Endothelial cell of umbilical vein (primary cell): ENCODE data around the gene YAP1. TPM values are rescaled to one million over a fixed set of nuclear protein-coding genes. Genes with fewer than 3 reads are reported as not detected.

Source experiments
- BruUV-seq: library from RNA; stranded (reverse); fragments of 400-500 nt; replicated peaks from 2 replicates; lab custom pipeline; 2021; lab: Mats Ljungman, UMichigan
- CTCF ChIA-PET: fragments of 300-600, 350-600 bp; sonication (Branson Sonifier 250); formaldehyde crosslinking; loops from one replicate; lab custom pipeline; 2021; ENCODE audit warnings: antibody characterized with exemption, inconsistent platforms; lab: Charles Lee
- POLR2A ChIA-PET: fragments of 300-600, 350-600 bp; sonication (Branson Sonifier 250); formaldehyde crosslinking; loops from one replicate; lab custom pipeline; 2021; ENCODE audit warnings: antibody characterized with exemption, inconsistent platforms; lab: Charles Lee
- DNase-seq: peaks from one replicate; pipeline ENCODE4 v3.0.0-alpha.2; 2011; ENCODE audit warnings: low read depth, low spot score
- FAIRE-seq: peaks from 2 replicates; lab custom pipeline; 2011; peaks lifted over from hg19 to GRCh38; lab: Jason Lieb, UNC
- H2AFZ ChIP-seq: 2 replicates; pipeline ENCODE4 v1.6.0; 2012; ENCODE audit warnings: low read depth, low read length, control low read depth, inconsistent platforms
- H3K27ac ChIP-seq: 2 replicates; pipeline ENCODE4 v1.5.1; 2011; ENCODE audit warnings: low read depth, mild to moderate bottlenecking, control low read depth, low read length, moderate library complexity; ENCODE audit not compliant: insufficient read depth
- H3K27me3 ChIP-seq, 2 experiments: 2 replicates each; pipeline versions ENCODE4 v1.6.0 to v1.6.1; 2011; ENCODE audit warnings: low read length in 2 of 2, mixed read lengths in 1 of 2; ENCODE audit not compliant: control insufficient read depth in 2 of 2, insufficient read depth in 2 of 2
- H3K36me3 ChIP-seq, 2 experiments: 2 replicates in 1 of 2; 3 replicates in 1 of 2; pipeline ENCODE4 v1.5.1; 2011; ENCODE audit warnings: low read length in 2 of 2, mild to moderate bottlenecking in 1 of 2, moderate library complexity in 1 of 2; ENCODE audit not compliant: control insufficient read depth in 2 of 2, insufficient read depth in 2 of 2; ENCODE audit errors: extremely low read depth in 1 of 2
- H3K4me1 ChIP-seq: 3 replicates; pipeline ENCODE4 v1.5.1; 2011; ENCODE audit warnings: mild to moderate bottlenecking, low read length; ENCODE audit not compliant: control insufficient read depth, insufficient read depth; ENCODE audit errors: extremely low read depth
- H3K4me2 ChIP-seq: 2 replicates; pipeline ENCODE4 v1.6.1; 2011; ENCODE audit warnings: low read length, control low read depth, mixed read lengths; ENCODE audit not compliant: insufficient read depth
- H3K4me3 ChIP-seq, 3 experiments: fragments of 200-600 bp in 1 of 3; sonication (generic), shearing (Covaris generic) in 1 of 3; replicated peaks in 1 of 3; 2 replicates each; pipeline ENCODE4 v1.5.1; 2011 to 2016; ENCODE audit warnings: control low read depth in 3 of 3, low read length in 3 of 3, mild to moderate bottlenecking in 2 of 3, inconsistent platforms in 1 of 3, low read depth in 1 of 3, moderate library complexity in 1 of 3; ENCODE audit not compliant: insufficient read depth in 1 of 3
- H3K79me2 ChIP-seq: 2 replicates; pipeline ENCODE4 v1.6.0; 2012; ENCODE audit warnings: low read length, inconsistent platforms; ENCODE audit not compliant: control insufficient read depth, insufficient read depth
- H3K9ac ChIP-seq: replicated peaks from 2 replicates; pipeline ENCODE3; 2011; ENCODE audit warnings: low read length, control low read depth; ENCODE audit not compliant: insufficient read depth; ENCODE audit errors: extremely low read depth
- H3K9me1 ChIP-seq: replicated peaks from 3 replicates; pipeline ENCODE4 v1.6.0; 2011; ENCODE audit warnings: mild to moderate bottlenecking, low read length; ENCODE audit not compliant: control insufficient read depth, insufficient read depth; ENCODE audit errors: extremely low read depth
- H3K9me3 ChIP-seq: replicated peaks from 2 replicates; pipeline ENCODE4 v1.5.1; 2012; ENCODE audit warnings: low read length, inconsistent platforms; ENCODE audit not compliant: control insufficient read depth, insufficient read depth
- H4K20me1 ChIP-seq: replicated peaks from 2 replicates; pipeline ENCODE3; 2011; ENCODE audit warnings: mild to moderate bottlenecking, low read length; ENCODE audit not compliant: control insufficient read depth, insufficient read depth; ENCODE audit errors: extremely low read depth
- EZH2 ChIP-seq: IDR thresholded peaks from 2 replicates; pipeline ENCODE4 v1.6.1; 2012; ENCODE audit warnings: borderline replicate concordance, low read depth, mild to moderate bottlenecking, moderate library complexity, low read length, inconsistent platforms; ENCODE audit not compliant: severe bottlenecking
- FOS ChIP-seq: IDR thresholded peaks from 2 replicates; pipeline ENCODE4 v1.6.1; 2011; ENCODE audit warnings: mild to moderate bottlenecking, low read length, moderate library complexity, borderline replicate concordance; ENCODE audit not compliant: insufficient read depth
- GATA2 ChIP-seq: IDR thresholded peaks from 2 replicates; pipeline ENCODE4 v1.7.0; 2011; ENCODE audit warnings: low read depth, mild to moderate bottlenecking, moderate library complexity, mixed read lengths, low read length; ENCODE audit not compliant: insufficient read length, insufficient read depth
- JUN ChIP-seq: IDR thresholded peaks from 2 replicates; pipeline ENCODE4 v1.6.1; 2011; ENCODE audit warnings: borderline replicate concordance, low read depth; ENCODE audit not compliant: insufficient read length, insufficient read depth
- MYC ChIP-seq: IDR thresholded peaks from one replicate; pipeline ENCODE4 v1.6.1; 2011; ENCODE audit warnings: mild to moderate bottlenecking, low read depth, low read length
- POLR2A ChIP-seq: IDR thresholded peaks from 2 replicates; pipeline ENCODE4 v1.6.1; 2012; ENCODE audit warnings: low read depth, mild to moderate bottlenecking, control low read depth, low read length
- POLR2AphosphoS5 ChIP-seq: IDR thresholded peaks from 2 replicates; pipeline ENCODE4 v1.6.1; 2012; ENCODE audit warnings: low read depth, mild to moderate bottlenecking, control low read depth, low read length, moderate library complexity; ENCODE audit not compliant: insufficient read depth
- dilution Hi-C: fragments of 300-500 bp; cut with MboI; formaldehyde crosslinking; loops from one replicate; pipeline ENCODE4 v1.15.0; 2019; ENCODE audit warnings: low sequenced_read_pairs; ENCODE audit not compliant: extremely low pct_ligation_motif_present
- intact Hi-C: fragments of 100-400 bp; cut with micrococcal nuclease; formaldehyde crosslinking; loops from one replicate; pipeline ENCODE4 v1.10.0; 2022
- polyA plus RNA-seq, 4 experiments: library from polyadenylated mRNA; depleted of rRNA in 3 of 4; stranded (reverse) in 3 of 4; unstranded in 1 of 4; fragments of >200 nt; gene quantifications; 2 replicates each; pipeline versions ENCODE4 v1.2.1 to v1.2.3, GENCODE V29; 2011 to 2012; ENCODE audit warnings: missing spikeins in 1 of 4
- total RNA-seq: library from RNA; stranded (reverse); gene quantifications from 2 replicates; pipeline ENCODE4 v1.2.3, GENCODE V29; 2021
- TF ChIP-seq, protein P1 (sequence below), 2 donors: IDR thresholded peaks; 1 replicate in 1 of 2; 2 replicates in 1 of 2; pipeline ENCODE4 v1.5.1; 2011; ENCODE audit warnings: low read length in 2 of 2, mild to moderate bottlenecking in 2 of 2, moderate library complexity in 2 of 2, control low read depth in 1 of 2, inconsistent platforms in 1 of 2, low read depth in 1 of 2; ENCODE audit not compliant: insufficient read depth in 1 of 2; ENCODE audit errors: extremely low read depth in 1 of 2
- TF ChIP-seq, protein P2 (sequence below): IDR thresholded peaks from 2 replicates; pipeline ENCODE4 v1.6.1; 2011; ENCODE audit not compliant: insufficient read depth, insufficient read length

The YAP1 gene
- total and polyA plus RNA-seq, 2 donors (not counting 3 experiments of a cell fraction or from before 2014, with no cell fraction given), result 32.6 to 48.9 TPM

DNA sequence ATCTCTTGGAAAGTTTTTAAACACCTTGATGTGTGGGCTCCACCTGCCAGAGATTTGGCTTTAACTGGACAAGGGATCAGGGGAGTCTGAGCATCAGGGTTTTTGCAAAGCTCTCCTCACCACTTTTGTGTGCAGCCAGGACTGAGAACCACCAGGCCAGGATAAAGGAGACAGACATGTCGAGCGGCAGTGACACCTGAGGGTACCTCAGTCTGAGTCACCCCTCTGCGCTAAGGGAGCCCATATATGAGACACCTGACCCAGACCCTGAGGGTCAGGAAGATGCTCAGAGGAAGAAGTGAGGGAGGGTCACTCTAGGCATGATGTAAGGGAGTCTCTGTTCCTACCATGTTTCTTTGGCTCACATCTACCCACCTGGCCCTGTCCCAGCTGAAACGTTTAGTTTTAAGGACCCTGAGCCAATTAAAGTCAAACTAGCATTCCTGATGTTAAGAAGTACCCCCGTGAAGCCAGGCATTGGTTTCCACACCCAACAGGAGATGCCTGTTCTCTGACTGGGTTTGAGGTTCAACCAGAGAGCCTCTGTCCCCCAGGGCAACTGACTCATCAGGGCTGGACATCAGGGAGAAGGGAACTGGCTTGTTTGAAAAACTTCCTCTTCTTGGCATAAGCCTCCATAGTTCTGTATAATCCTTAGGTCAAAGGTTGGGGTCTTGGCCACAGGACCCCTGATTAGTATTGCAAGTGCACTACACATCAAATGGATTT is 134.6 kb downstream of the YAP1 start:
- H3K79me2 ChIP-seq, result no peaks in the 10 kb centered on the region
- BruUV-seq, result no TSS peak
- TF ChIP-seq, protein P1, sequence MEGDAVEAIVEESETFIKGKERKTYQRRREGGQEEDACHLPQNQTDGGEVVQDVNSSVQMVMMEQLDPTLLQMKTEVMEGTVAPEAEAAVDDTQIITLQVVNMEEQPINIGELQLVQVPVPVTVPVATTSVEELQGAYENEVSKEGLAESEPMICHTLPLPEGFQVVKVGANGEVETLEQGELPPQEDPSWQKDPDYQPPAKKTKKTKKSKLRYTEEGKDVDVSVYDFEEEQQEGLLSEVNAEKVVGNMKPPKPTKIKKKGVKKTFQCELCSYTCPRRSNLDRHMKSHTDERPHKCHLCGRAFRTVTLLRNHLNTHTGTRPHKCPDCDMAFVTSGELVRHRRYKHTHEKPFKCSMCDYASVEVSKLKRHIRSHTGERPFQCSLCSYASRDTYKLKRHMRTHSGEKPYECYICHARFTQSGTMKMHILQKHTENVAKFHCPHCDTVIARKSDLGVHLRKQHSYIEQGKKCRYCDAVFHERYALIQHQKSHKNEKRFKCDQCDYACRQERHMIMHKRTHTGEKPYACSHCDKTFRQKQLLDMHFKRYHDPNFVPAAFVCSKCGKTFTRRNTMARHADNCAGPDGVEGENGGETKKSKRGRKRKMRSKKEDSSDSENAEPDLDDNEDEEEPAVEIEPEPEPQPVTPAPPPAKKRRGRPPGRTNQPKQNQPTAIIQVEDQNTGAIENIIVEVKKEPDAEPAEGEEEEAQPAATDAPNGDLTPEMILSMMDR (IDR thresholded peaks at IDR 0.05; ENCODE audit: extremely low read depth in 1 of 2, insufficient read depth in 1 of 2, low read depth in 1 of 2, low read length in 2 of 2), result no peak
- TF ChIP-seq POLR2AphosphoS5 (no peak), FOS (no peak), GATA2 (no peak), POLR2A (no peak), EZH2 (no peak), JUN (no peak), MYC (no peak)
- TF ChIP-seq, protein P2, sequence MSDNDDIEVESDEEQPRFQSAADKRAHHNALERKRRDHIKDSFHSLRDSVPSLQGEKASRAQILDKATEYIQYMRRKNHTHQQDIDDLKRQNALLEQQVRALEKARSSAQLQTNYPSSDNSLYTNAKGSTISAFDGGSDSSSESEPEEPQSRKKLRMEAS, result no peak
- no peaks in the 10 kb centered on the region for H4K20me1 ChIP-seq
- H2AFZ ChIP-seq, result no peak overlapping the region
- H3K9me3 ChIP-seq, result no peaks in the 10 kb centered on the region
- no peak overlapping the region for H3K27ac ChIP-seq
- no peaks in the 10 kb centered on the region for H3K4me1 ChIP-seq
- no peak for FAIRE-seq
- no peaks in the 10 kb centered on the region for H3K36me3 ChIP-seq
- H3K4me2 ChIP-seq, result no peak overlapping the region
- H3K27me3 ChIP-seq, result no peaks in the 10 kb centered on the region
- intact Hi-C loops (no loop called here), dilution Hi-C loops (no loop called here)
- ChIA-PET CTCF (no interaction called here), POLR2A (no interaction called here)
- H3K9ac ChIP-seq, result no peak overlapping the region
- no peak overlapping the region for H3K4me3 ChIP-seq
- no peak for DNase-seq
- no peaks in the 10 kb centered on the region for H3K9me1 ChIP-seq
